Karpas-422 (cell line): ENCODE results near the gene GPR158. TPM values are rescaled to one million over a fixed set of nuclear protein-coding genes. Genes with fewer than 3 reads are reported as not detected.

Source experiments
- DNase-seq: peaks from one replicate; pipeline ENCODE4 v3.0.0-alpha.2; 2015
- H2AFZ ChIP-seq: fragments of 200-600 bp; sonication (generic); 2 replicates; pipeline ENCODE4 v1.6.1; 2014; ENCODE audit warnings: antibody characterized with exemption, low read length, mixed read lengths
- H3K27ac ChIP-seq: fragments of 200-600 bp; sonication (generic); 2 replicates; pipeline ENCODE4 v1.5.1; 2014; ENCODE audit warnings: mild to moderate bottlenecking, low read length, moderate library complexity
- H3K27me3 ChIP-seq: fragments of 200-600 bp; sonication (generic); 2 replicates; pipeline ENCODE4 v1.6.1; 2014; ENCODE audit warnings: low read length, mixed read lengths
- H3K36me3 ChIP-seq: fragments of 200-600 bp; sonication (generic); 2 replicates; pipeline ENCODE4 v1.6.1; 2014; ENCODE audit warnings: low read length, mixed read lengths; ENCODE audit not compliant: insufficient read depth
- H3K4me1 ChIP-seq: fragments of 200-600 bp; sonication (generic); 2 replicates; pipeline ENCODE4 v1.6.1; 2014; ENCODE audit warnings: mild to moderate bottlenecking, low read length, mixed read lengths
- H3K4me2 ChIP-seq: fragments of 200-600 bp; sonication (generic); 2 replicates; pipeline ENCODE4 v1.6.1; 2014; ENCODE audit warnings: low read length, low read depth, mild to moderate bottlenecking; ENCODE audit not compliant: poor library complexity, severe bottlenecking
- H3K4me3 ChIP-seq: fragments of 200-600 bp; sonication (generic); 2 replicates; pipeline ENCODE4 v1.5.1; 2014; ENCODE audit warnings: mild to moderate bottlenecking, antibody characterized with exemption, low read length, mixed read lengths
- H3K79me2 ChIP-seq: fragments of 200-600 bp; sonication (generic); 2 replicates; pipeline ENCODE4 v1.6.1; 2014; ENCODE audit warnings: mild to moderate bottlenecking, low read length, mixed read lengths
- H3K9ac ChIP-seq: fragments of 200-600 bp; sonication (generic); 2 replicates; pipeline ENCODE4 v1.6.0; 2014; ENCODE audit warnings: low read length
- H3K9me2 ChIP-seq: fragments of 200-600 bp; sonication (generic), shearing (Covaris generic); replicated peaks from 2 replicates; pipeline ENCODE4 v1.6.0; 2014; ENCODE audit warnings: mild to moderate bottlenecking, low read length, moderate library complexity; ENCODE audit not compliant: insufficient read depth
- H3K9me3 ChIP-seq: fragments of 300-700, 200-600 bp; sonication (generic); 2 replicates; pipeline ENCODE4 v1.6.1; 2014; ENCODE audit warnings: low read length, mixed read lengths
- H4K20me1 ChIP-seq: fragments of 200-600 bp; sonication (generic); 2 replicates; pipeline ENCODE4 v1.6.1; 2014; ENCODE audit warnings: mild to moderate bottlenecking, antibody characterized with exemption, low read length, low read depth; ENCODE audit not compliant: insufficient read depth
- total RNA-seq: library from RNA; depleted of rRNA; stranded (reverse); fragments of >200 nt; shearing (Covaris generic); gene quantifications from 2 replicates; pipeline ENCODE4 v1.2.3, GENCODE V29; 2014; ENCODE audit warnings: low replicate concordance

Gene GPR158
- total RNA-seq, 1 experiment from 2014 or later, result not detected

DNA sequence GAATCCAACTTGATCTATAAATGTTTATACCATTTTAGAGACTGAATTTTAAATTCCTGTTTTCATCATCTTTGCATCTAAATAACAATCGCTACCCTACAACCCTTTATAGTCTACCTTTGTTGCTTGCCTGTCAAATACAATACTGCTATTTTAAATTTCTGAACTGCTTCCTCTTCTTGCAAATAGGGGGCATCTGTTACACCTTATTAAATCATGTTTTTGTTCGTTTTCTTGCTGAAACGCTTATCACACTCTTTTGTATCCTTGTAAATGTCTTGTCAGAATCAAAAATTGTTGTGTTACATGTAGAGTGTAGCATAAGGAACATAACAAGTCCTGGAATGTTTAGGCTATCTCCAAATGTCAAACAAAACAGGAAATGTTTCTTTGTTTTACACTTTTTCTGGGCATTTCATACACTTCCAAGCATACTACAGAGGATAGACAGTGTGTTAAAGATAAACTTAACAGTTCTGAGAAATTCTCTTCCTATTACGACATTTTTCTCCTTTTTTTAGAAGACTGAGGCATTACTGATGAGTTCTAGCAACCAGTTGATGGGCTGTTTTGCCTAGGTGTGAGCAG lies 281.3 kb downstream of the GPR158 start:
- H3K9me3 ChIP-seq, result peaks cover 14% of the 10 kb centered on the region; the same call in 1 of the 2 replicates
- no peak overlapping the region for H3K4me3 ChIP-seq
- no peaks in the 10 kb centered on the region for H3K27me3 ChIP-seq
- no peaks in the 10 kb centered on the region for H3K4me1 ChIP-seq
- H3K36me3 ChIP-seq, result no peaks in the 10 kb centered on the region
- H4K20me1 ChIP-seq, result no peaks in the 10 kb centered on the region
- no peak overlapping the region for H3K4me2 ChIP-seq
- H3K9ac ChIP-seq, result no peak overlapping the region
- no peak for DNase-seq
- H3K27ac ChIP-seq, result no peak overlapping the region
- H2AFZ ChIP-seq, result no peak overlapping the region
- H3K9me2 ChIP-seq, result no peaks in the 10 kb centered on the region
- H3K79me2 ChIP-seq, result no peaks in the 10 kb centered on the region

DNA sequence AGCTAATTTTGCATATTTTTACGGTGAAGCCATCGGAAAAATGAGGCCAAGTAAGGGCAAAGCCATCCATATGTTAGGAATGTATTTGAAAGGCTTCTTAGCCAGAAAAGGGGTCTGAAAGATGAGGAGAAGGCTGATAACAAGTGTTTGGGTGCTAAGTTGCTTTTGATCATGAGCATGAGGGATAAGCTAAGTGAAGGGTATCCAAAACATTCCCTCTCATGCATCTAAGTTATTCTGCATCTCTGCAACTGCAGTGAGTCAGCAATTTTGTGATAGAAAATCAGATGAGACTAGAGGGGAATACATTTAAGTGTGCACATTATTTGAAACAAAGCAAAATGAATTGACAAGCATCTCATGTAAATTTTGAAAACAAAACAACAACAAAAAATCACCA lies 282.8 kb downstream of the GPR158 start:
- Histone ChIP-seq H3K9me2 (no peaks in the 10 kb centered on the region), H3K9ac (no peak overlapping the region), H3K79me2 (no peaks in the 10 kb centered on the region), H4K20me1 (no peaks in the 10 kb centered on the region), H3K4me1 (no peaks in the 10 kb centered on the region), H3K27me3 (no peaks in the 10 kb centered on the region), H2AFZ (no peak overlapping the region), H3K9me3 (peaks cover 18% of the 10 kb centered on the region; the same call in 1 of the 2 replicates), H3K27ac (no peak overlapping the region), H3K4me2 (no peak overlapping the region), H3K36me3 (no peaks in the 10 kb centered on the region), H3K4me3 (no peak overlapping the region)
- DNase-seq, result no peak

DNA sequence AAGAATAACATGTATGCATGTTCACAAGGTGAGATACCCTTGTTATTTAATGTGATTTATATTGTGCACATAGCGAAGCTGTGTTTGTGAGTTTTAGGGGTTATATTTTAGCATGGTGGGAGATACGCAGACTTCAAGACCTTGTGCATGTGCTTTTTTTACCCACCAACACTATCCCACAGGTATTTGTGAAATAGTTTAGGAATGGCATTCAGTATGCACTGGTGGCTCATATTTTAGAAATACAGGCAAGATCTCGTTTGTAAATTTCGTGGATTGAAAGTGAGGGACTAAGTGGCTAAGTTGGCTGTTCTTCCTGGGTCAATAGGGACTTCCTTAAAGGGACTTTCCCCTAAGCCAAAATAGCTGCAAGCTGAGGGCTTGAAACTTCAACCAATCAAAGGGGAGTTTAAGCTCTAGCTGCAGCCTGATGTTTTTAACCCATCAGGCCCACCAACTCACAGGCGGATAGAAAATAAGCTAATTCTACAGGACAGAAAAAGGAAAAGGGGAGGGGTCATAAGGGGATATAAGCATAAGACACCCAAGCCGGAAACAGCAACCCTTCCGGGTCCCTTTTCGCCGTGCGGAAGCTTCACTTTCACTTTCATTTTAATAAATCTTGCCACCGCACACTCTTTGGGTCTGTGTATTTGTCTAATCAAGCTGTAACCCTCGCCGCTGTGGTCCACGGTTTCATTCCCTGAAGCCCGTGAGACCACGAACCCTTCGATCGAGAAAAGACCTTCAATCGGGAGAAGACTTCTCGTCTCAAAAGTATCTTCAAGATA lies 291.0 kb downstream of the GPR158 start:
- Histone ChIP-seq H3K4me2 (no peak overlapping the region), H2AFZ (no peak overlapping the region)

DNA sequence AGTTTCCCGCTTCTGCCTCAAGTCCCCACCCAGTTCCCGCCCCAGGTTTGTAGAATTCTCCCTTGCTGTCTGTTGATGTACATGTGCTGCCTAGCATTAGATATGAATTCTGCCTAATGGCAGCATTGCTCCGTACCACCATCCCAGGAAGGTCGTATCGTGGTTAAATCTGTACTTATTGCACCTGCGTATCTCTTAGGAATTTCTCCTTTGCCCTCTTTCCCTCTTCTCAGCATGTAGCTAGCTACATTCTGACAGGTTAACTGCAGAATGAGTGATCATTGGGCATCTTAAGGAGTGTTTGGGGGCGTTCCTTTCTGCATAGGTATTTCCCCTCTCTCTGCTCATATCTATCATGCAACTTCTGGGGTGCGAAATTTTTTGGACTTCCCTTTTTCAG lies 293.1 kb downstream of the GPR158 start:
- Histone ChIP-seq H3K4me1 (no peaks in the 10 kb centered on the region), H3K9ac (no peak overlapping the region), H4K20me1 (no peaks in the 10 kb centered on the region), H2AFZ (no peak overlapping the region), H3K4me2 (no peak overlapping the region), H3K27ac (no peak overlapping the region), H3K9me3 (peaks cover 8% of the 10 kb centered on the region), H3K79me2 (no peaks in the 10 kb centered on the region), H3K36me3 (no peaks in the 10 kb centered on the region), H3K4me3 (no peak overlapping the region), H3K9me2 (no peaks in the 10 kb centered on the region), H3K27me3 (no peaks in the 10 kb centered on the region)
- no peak for DNase-seq

More for the DNA sequence above, 291.0 kb downstream of the GPR158 start:
- Histone ChIP-seq H3K4me1 (no peaks in the 10 kb centered on the region), H3K79me2 (no peaks in the 10 kb centered on the region), H3K9me3 (peaks cover 11% of the 10 kb centered on the region), H3K9me2 (no peaks in the 10 kb centered on the region), H3K27ac (no peak overlapping the region), H3K27me3 (no peaks in the 10 kb centered on the region), H3K4me3 (no peak overlapping the region), H3K36me3 (no peaks in the 10 kb centered on the region), H3K9ac (no peak overlapping the region), H4K20me1 (no peaks in the 10 kb centered on the region)
- DNase-seq, result no peak

DNA sequence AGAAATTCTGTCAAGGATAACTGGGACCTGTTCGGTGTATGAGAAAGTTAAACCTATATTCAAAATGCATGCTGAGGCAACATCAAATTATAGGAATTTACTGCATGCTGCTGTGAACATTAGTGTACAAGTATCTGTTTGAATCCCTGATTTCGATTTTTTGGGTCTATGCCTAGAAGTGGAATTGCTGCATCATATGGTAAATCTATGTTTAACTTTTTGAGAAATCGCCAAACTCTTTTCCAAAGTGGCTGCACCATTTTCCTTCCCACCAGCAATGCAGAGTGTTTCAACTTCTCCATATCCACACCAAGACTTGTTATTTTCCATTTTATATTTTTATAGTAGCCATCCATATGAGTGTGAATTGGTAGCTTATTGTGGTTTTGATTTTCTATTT lies 306.7 kb downstream of the GPR158 start:
- H2AFZ ChIP-seq, result no peak overlapping the region
- H3K4me2 ChIP-seq, result no peak overlapping the region
- H4K20me1 ChIP-seq, result no peaks in the 10 kb centered on the region
- no peak overlapping the region for H3K27ac ChIP-seq
- H3K9me2 ChIP-seq, result no peaks in the 10 kb centered on the region
- no peak overlapping the region for H3K9ac ChIP-seq
- no peaks in the 10 kb centered on the region for H3K27me3 ChIP-seq
- no peaks in the 10 kb centered on the region; the same call in 1 of the 2 replicates for H3K9me3 ChIP-seq
- DNase-seq, result no peak
- H3K36me3 ChIP-seq, result no peaks in the 10 kb centered on the region
- no peaks in the 10 kb centered on the region for H3K79me2 ChIP-seq
- H3K4me1 ChIP-seq, result no peaks in the 10 kb centered on the region
- H3K4me3 ChIP-seq, result no peak overlapping the region

DNA sequence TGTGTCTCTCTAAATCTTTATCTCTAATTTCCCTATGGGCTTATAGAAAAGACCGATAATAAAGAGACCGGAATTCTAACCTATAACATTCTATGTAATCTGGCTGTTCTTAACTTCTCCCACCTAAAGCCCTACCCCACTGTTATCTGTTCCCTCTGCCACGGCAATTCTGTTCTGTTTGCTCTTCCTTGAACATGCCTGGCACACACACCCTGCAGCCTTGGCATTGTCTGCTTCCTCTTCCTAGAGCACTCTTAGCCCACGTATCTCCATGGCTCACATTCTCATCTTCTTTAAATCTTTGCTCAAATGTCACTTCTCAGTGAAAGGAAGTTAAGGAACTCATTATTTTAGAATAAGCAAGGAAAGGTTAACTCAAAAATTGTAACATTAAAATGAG lies 309.2 kb downstream of the GPR158 start:
- Histone ChIP-seq H3K4me3 (no peak overlapping the region), H3K79me2 (no peaks in the 10 kb centered on the region), H2AFZ (no peak overlapping the region), H3K4me1 (no peaks in the 10 kb centered on the region), H3K36me3 (no peaks in the 10 kb centered on the region), H3K27ac (no peak overlapping the region), H3K27me3 (no peaks in the 10 kb centered on the region), H3K4me2 (no peak overlapping the region), H4K20me1 (no peaks in the 10 kb centered on the region), H3K9ac (no peak overlapping the region), H3K9me3 (no peaks in the 10 kb centered on the region; the same call in 1 of the 2 replicates), H3K9me2 (no peaks in the 10 kb centered on the region)
- no peak for DNase-seq

DNA sequence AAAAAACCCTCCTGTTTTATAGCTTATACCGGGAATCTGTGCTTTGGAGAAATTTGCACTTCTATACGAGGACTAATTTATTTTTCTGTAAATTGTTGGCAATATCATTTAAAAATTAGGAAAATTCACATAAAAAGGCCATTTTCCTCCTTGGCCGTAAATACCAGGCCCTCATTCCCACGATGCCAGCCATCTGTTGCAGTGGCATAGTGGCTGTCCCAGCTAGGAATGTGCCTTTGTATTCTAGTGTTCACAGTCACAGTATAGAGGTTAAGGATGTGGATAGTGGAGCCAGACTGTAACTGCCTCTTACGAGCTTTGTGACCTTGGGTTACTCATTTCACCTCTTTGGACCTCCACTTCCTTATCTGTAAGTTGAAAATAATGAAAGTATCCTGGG lies 312.5 kb downstream of the GPR158 start:
- no peaks in the 10 kb centered on the region for H3K4me1 ChIP-seq
- H3K9me2 ChIP-seq, result no peaks in the 10 kb centered on the region
- no peaks in the 10 kb centered on the region for H3K36me3 ChIP-seq
- H3K9me3 ChIP-seq, result no peaks in the 10 kb centered on the region; the same call in none of the 2 replicates
- DNase-seq, result no peak
- H3K4me3 ChIP-seq, result no peak overlapping the region
- H3K27me3 ChIP-seq, result no peaks in the 10 kb centered on the region
- H3K4me2 ChIP-seq, result no peak overlapping the region
- H3K9ac ChIP-seq, result no peak overlapping the region
- no peak overlapping the region for H3K27ac ChIP-seq
- H4K20me1 ChIP-seq, result no peaks in the 10 kb centered on the region
- H3K79me2 ChIP-seq, result no peaks in the 10 kb centered on the region
- no peak overlapping the region for H2AFZ ChIP-seq

DNA sequence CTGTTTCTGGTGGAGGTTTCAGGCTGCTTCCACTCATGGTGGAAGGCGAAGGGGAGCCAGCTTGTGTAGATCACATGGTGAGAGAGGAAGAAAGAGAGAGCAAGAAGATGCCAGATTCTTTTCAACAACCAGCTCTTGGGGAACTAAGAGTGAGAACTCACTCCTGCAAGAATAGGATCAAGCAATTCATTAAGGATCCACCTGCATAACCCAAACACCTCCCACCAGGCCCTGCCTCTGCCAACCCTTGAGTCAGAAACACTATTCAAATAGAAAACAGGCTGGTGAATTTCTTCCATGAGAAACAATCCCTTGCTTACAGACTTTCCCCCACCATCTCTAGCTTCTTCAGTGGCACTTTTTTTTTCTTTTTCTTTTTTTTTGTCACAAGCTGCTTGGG lies 317.2 kb downstream of the GPR158 start:
- H3K27me3 ChIP-seq, result no peaks in the 10 kb centered on the region
- no peak overlapping the region for H3K4me3 ChIP-seq
- no peak for DNase-seq
- no peaks in the 10 kb centered on the region for H3K4me1 ChIP-seq
- no peaks in the 10 kb centered on the region for H3K36me3 ChIP-seq
- no peak overlapping the region for H3K9ac ChIP-seq
- no peaks in the 10 kb centered on the region for H4K20me1 ChIP-seq
- H3K9me2 ChIP-seq, result no peaks in the 10 kb centered on the region
- H3K9me3 ChIP-seq, result no peaks in the 10 kb centered on the region; the same call in 1 of the 2 replicates
- no peak overlapping the region for H3K27ac ChIP-seq
- no peaks in the 10 kb centered on the region for H3K79me2 ChIP-seq
- no peak overlapping the region for H3K4me2 ChIP-seq
- no peak overlapping the region for H2AFZ ChIP-seq
